HG02763 (cell line): Measurements from ENCODE around the gene METTL13.
A peak's percentile ranks its signal among the peaks of the same experiment; 100 is the strongest.

ENCODE experiments used
- ATAC-seq: cut with Tn5 transposase; IDR thresholded peaks from one replicate; pipeline ENCODE4 v1.9.1; 2021; ENCODE audit warnings: mild to moderate bottlenecking, moderate library complexity; ENCODE audit not compliant: unreplicated experiment

The METTL13 gene

GRCh38 chr1:171800851-171801250 is 19.4 kb downstream of the METTL13 start:
- no peak for ATAC-seq

- ATAC-seq, result no peak
Measured at GRCh38 chr1:171801487-171801891, 20.0 kb downstream of the METTL13 start.

GRCh38 chr1:171802207-171802606 is 20.7 kb downstream of the METTL13 start:
- ATAC-seq, result no peak

GRCh38 chr1:171803045-171803444 is 21.6 kb downstream of the METTL13 start:
- no peak for ATAC-seq

GRCh38 chr1:171803461-171804022 is 22.1 kb downstream of the METTL13 start:
- no peak for ATAC-seq

GRCh38 chr1:171805395-171806115 is 24.1 kb downstream of the METTL13 start:
- ATAC-seq, result peak; percentile 79

- ATAC-seq, result no peak
Measured at GRCh38 chr1:171807556-171807955, 26.1 kb downstream of the METTL13 start.

- ATAC-seq, result no peak
Measured at GRCh38 chr1:171809834-171810233, 28.4 kb downstream of the METTL13 start.

- ATAC-seq, result no peak
Measured at GRCh38 chr1:171811672-171812071, 30.2 kb downstream of the METTL13 start.

GRCh38 chr1:171814692-171815091 is 33.2 kb downstream of the METTL13 start:
- ATAC-seq, result no peak

GRCh38 chr1:171816300-171816901 is 34.9 kb downstream of the METTL13 start:
- ATAC-seq, result no peak

GRCh38 chr1:171817511-171818265 is 36.2 kb downstream of the METTL13 start:
- ATAC-seq, result peak; percentile 92

GRCh38 chr1:171819946-171820345 is 38.5 kb downstream of the METTL13 start:
- ATAC-seq, result no peak

GRCh38 chr1:171826973-171827372 is 45.5 kb downstream of the METTL13 start:
- ATAC-seq, result no peak

- no peak for ATAC-seq
Measured at GRCh38 chr1:171828794-171829193, 47.3 kb downstream of the METTL13 start.

GRCh38 chr1:171833091-171833825 is 51.8 kb downstream of the METTL13 start:
- ATAC-seq, result no peak

- no peak for ATAC-seq
Measured at GRCh38 chr1:171834821-171835220, 53.4 kb downstream of the METTL13 start.

GRCh38 chr1:171835891-171836290 is 54.4 kb downstream of the METTL13 start:
- ATAC-seq, result no peak

GRCh38 chr1:171841050-171841910 is 59.8 kb downstream of the METTL13 start, which contains the start of gene DNM3:
Gene DNM3, plus strand, starts transcription at chr1:171841498. Its CDS starts 159 bp downstream, at chr1:171841657.
- ATAC-seq, result peak; percentile 81
